Activated T-cell treated with anti-CD3 and anti-CD28 coated beads for 24 hours (primary cell): Measurements from ENCODE around the gene GJB6.

ENCODE experiments used
- DNase-seq: peaks from one replicate; pipeline ENCODE4 v3.0.0-alpha.2; 2020; ENCODE audit warnings: low read depth

Gene GJB6

DNA sequence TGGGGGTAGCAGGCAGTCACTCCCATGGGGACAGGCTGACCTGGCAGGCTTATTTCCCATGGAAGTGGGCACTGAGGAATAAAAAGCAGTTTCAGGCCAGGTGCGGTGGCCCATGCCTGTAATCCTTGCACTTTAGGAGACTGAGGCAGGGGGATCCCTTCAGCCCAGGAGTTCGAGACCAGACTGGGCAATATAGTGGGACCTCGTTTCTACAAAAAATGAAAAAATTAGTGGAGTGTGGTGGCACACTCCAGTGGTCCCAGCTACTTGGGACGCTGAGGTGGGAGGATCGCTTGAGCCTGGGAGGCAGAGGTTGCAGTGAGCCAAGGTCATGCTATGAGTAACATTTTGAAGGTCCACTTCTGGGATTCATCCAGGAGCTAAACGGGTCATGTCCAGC lies 45.3 kb downstream of the GJB6 start:
- DNase-seq, result no peak

GRCh38 chr13:20185366-20186056 lies 46.6 kb downstream of the GJB6 start:
- DNase-seq, result no peak

GRCh38 chr13:20182231-20182846 lies 49.8 kb downstream of the GJB6 start:
- no peak for DNase-seq

DNA sequence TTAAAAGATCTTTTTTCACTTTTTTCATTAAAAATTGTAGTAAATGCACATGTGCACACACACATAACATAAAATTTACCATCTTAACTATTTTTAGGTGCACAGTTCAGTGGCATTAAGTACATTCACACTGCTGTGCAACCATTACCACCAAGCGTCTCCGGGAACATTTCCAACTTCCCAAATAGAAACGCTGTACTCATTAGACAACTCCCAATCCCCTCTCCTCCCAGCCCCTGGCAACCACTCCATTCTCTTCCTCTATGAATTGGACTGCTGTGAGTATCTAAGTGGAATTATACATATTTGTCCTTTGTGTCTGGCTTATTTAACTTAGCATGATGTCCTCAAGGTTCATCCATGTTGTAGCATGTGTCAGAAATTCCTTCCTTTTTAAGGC lies 50.9 kb downstream of the GJB6 start:
- DNase-seq, result no peak

GRCh38 chr13:20178156-20178555 lies 54.0 kb downstream of the GJB6 start:
- DNase-seq, result no peak

DNA sequence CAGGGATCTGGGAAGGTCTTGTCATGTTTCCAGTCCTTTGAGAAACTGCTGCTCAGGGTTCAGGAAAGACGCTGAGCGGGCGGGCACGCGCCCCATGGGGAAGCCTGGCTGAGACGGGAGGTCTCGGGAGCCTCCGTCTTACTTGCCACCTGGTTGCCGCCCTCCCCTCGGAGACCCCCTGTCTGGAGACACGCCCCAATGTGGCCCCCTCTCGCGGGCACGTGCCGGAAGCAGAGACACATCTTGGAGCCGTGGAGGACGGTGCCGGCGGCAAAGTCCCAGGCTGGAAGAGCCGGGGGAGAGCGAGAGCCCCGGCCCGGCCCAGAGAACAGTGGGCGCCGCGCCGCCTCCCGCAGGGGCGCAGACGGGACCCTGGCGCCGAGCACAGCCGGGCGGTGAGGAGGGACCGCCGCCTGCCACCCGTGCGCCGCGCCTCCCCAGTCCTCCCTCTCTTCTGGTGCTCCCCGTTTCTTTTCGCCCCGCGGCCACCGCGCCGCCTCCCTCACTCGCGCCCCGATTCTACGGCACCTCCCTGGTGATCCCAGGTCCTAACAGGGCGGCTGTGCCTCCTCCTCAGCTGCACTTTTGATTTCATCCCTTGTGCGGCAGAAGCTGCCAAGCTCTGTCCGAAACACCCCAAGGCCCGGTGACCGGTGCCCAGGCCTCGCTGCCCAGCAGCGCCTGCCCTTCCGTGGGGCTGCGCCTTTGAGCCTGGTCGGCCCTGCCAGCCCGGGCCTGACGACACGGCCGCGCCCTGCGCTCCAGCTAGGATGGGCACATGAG lies 54.9 kb downstream of the GJB6 start:
- no peak for DNase-seq

DNA sequence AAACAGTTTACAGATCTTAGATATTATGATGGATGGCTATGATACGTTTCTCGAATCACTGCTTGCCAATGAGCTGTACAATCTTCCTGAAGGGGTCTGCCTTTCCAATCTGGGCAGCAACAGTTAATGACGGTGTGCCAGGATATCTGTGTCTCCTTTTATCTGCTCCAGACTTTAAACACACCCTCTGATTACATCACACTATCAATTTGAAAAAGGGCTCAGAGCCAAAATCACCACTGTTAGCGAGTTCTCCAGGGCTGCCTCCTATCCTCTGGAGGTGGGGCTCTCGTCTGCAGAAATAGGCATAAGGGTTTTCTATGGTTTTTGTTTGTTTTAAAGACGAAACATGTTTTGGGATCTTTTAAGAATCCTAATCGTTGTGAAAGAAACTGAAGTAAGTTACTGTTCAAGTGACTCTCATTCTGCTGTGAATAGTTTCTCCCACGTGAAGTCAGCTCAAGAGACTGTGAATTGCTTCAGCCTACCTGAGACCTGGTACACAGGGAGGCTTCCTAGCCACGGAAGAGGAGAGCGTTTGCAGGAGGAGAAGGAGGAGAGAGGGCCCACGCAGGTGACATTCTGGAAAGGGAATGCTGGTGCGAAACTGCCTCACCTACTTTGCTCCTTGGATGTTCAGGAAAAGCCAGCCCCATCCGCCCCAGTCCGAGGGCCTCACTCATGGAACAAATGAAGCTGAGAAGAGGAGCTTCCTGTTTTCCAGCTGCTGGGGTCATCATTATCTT lies 56.0 kb downstream of the GJB6 start:
- no peak for DNase-seq

DNA sequence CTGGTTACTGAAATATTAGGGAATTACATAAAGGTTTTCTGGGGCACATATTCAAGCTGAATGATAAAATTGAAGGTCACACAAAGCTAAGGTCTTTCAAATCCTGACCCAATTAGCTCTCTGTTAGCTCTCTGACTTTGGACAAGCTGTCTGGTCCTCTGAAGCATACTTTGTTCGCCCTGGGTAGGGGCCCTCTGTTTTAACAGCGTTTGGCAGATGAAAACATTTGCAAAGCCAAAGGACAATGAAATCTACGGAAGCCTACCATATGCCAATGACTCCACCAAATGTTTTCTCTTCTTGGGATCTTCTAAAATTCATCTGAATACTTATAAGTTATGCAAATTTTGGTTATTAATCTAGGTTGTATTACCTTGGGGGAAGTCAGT lies 56.7 kb downstream of the GJB6 start:
- no peak for DNase-seq

- DNase-seq, result peak; percentile 74
Observed at GRCh38 chr13:20174656-20175405, 57.3 kb downstream of the GJB6 start.

DNA sequence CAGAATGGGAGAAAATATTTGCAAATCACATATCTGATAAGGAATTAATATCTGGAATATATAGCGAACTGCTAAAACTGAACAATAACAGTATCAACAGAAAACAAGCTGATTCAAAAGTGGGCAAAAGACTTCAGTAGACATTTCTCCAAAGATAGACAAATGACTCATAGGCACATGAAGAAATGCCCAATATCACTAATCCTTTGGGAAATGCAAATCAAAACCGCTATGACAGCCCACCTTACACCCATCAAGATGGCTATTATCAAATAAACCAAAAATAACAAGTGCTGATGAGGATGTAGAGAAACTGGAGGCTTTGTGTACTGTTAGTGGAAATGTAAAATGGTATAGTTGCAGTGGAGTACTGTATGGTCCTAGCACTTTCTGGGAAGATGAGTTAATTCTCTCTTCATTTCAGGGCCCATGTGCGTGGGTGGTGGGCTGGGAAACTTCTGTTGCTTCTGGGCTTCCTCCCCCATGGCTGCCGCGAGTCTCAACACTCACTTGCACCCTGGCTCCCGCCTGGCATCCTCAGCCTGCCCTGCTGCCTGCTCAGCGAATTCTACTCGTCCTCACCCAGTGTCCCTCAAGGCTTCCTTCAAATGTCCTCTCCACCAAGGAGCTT lies 58.9 kb downstream of the GJB6 start:
- no peak for DNase-seq
